CD4-positive, alpha-beta T cell treated with Interleukin-10 for 1 hour (primary cell): ENCODE results near the gene PITX2.

Experiments
- DNase-seq: peaks from one replicate; pipeline ENCODE4 v3.0.0-alpha.2; 2020

The PITX2 gene

DNA sequence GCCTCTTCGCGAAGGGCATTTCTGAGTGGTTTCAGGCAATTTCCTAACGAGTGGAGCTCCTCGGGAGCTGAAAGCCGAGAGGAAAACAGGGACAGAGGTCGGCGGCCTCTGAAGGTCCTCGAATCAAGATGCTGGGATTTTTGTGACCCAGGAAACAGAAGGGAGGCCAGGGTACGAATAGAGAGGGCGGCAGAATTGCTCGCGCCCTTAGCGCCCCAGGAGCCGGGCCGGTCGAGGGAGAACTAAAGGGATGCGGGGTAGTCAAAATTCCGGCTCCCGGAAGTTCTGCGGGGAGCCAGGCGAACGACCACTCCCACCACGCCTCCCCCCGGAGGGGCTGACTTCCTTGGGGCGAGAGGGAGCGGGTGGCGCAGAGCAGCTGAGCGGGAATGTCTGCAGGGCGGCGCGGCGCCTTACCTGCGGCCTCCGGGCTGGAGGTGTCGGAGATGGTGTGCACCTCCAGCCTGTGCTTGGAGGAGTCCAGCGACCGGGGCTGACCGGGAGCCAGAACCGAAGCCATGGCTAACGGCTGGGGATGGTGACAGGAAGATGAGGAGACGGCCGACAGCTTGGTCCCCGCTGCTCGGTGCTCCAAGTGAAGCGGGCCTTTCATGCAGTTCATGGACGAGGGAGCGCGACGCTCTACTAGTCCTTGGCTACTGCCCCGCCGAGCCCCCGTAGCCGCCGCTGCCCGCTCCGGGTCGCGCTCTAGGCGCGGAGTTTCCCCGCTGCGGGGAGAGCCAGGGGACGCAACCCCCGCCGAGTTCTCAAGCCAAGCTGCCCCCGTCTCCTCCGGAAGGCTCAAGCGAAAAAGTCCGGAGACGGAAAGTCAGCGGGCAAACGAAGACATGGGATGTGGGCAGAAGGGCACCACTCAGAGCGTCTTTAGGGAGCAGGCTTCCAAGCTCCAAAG, 782 bp downstream of the PITX2 start:
- DNase-seq, result no peak

DNA sequence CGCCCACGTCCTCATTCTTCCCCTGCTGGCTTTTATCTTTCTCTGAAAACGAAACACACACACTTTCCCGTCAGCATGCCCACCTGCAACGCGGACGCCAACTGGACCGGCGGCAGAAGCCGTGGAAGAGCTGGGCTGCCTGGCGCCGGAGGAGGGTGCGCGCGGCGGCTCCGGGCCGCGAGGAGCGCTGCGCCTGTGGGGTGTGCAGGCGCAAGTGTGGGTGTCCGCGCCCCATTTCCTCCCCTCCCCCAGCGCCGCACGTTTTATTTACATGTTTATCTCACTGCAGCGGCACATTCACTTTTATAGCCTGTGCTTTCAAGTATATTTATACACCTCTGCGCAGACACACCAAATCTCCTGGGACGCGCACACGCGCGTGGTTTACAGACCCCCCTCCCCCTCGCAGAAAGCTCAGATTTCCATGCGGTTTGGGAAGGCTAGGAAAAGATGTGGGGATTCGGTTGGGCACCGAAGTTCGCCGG, 1.5 kb downstream of the PITX2 start:
- DNase-seq, result no peak

DNA sequence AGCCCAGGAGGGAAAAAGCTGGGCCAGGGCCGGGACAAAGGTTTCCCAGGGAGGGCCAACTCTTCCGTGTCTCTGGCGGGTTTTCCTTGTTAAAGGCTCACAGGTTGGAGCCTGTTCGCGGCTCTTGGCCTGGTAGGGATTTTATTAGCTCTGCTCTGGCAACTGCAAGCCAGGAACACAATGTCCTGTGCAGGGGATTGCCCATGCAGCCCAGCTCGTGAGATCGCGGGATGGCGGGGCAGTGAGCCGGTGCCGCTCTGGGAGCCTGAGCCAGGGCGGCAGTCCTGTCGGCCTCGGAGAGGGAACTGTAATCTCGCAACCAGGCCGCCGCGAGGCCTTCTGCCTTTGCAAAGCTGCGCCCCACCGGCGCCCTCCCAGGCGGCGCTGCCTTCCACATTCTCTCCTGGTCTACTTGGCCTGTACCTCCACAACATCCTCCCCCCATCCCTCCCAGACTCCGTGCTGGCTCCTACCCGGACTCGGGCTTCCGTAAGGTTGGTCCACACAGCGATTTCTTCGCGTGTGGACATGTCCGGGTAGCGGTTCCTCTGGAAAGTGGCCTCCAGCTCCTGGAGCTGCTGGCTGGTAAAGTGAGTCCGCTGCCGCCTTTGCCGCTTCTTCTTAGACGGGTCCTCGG, 2.1 kb downstream of the PITX2 start:
- no peak for DNase-seq

DNA sequence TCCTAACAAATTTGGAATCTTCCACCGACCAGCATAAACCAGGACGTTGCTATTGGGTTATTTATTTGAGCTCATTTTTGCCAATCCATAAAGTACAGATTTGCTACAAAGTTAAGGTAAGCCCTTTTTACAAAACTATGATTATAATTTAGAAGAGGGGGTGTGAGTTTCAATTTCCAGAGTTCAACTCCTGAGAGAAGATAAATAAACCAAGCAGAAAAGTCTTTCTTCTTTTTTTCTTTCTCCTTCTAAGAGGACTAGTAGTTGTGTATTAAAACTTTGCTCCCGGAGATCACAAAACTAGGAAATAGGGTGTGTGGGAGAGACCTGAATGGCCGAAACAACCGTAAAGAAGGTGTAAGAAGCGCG, 2.6 kb downstream of the PITX2 start:
- no peak for DNase-seq

DNA sequence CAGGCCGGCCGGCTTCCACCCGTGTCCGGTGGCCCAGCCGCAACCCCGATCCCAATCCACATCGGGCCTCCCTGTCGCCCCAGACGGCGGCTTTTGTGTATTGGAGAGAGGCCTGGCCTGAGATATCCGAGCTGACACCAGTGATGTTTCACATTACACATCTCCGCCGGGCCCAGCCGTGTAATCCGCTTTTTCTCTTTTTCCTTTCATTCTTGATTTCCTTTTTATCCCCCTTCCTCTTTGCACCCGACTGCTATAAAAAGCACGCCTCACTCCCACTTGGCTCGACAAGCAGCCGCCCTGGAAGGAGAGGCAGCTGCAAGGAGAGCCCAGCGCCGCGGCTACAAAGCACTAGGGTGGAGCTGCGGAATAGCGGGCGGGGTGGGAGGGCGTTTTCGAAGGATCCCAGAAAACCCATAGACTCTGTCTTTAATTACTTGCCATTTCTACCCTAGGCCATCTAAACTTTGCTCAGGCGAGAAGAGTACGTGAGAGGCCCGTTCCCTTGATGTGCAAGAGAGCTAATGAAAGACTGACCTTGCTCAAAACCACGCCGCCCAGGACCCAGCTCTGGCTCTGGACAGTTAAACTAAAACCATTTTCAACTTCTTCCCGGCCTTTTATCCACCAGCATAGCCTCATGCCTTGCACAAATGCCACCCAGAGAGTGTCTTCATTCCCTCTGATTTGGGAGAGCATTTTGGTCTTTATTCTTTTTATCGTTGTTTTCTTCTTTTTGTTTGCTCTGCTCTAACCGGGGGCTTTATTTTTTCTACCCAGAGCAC, 3.2 kb downstream of the PITX2 start:
- no peak for DNase-seq

DNA sequence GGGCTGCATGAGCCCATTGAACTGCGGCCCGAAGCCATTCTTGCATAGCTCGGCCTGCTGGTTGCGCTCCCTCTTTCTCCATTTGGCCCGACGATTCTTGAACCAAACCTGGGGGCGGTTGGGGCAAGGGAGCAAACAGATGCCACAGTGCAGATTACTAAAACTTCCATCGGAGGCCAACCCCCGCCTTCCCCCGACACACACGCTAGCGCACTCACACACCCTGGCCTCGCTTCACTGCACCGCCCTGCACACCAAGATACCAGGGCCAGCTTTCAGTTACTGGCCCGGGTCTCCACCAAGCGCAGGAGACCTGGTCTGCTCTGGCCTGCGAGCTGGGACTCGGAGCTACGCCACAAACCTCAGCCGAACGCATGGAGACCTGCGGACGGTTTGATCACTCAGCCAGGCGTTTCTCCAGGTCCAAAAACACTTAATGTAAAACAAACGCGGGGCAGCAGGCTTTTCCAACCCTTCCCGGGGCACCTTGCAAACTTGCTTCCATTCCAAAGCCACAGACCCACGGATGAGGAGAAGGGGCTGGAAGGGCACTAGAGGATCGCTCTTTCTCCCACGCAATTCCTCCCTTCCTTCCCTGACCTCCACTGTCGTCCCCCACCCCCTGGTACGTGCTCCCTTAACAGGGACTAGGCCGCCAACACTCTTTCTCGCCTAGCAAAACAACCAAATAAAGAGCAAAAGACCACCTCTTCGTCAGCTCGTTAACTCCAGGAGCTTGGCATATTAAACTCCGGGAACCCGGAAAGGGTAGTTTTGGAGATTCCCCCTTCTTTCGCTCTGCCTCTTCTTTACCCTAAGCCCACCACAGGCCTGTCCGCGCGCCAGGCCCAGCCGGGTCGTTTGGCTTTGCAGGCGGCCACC, 4.1 kb downstream of the PITX2 start:
- DNase-seq, result no peak

DNA sequence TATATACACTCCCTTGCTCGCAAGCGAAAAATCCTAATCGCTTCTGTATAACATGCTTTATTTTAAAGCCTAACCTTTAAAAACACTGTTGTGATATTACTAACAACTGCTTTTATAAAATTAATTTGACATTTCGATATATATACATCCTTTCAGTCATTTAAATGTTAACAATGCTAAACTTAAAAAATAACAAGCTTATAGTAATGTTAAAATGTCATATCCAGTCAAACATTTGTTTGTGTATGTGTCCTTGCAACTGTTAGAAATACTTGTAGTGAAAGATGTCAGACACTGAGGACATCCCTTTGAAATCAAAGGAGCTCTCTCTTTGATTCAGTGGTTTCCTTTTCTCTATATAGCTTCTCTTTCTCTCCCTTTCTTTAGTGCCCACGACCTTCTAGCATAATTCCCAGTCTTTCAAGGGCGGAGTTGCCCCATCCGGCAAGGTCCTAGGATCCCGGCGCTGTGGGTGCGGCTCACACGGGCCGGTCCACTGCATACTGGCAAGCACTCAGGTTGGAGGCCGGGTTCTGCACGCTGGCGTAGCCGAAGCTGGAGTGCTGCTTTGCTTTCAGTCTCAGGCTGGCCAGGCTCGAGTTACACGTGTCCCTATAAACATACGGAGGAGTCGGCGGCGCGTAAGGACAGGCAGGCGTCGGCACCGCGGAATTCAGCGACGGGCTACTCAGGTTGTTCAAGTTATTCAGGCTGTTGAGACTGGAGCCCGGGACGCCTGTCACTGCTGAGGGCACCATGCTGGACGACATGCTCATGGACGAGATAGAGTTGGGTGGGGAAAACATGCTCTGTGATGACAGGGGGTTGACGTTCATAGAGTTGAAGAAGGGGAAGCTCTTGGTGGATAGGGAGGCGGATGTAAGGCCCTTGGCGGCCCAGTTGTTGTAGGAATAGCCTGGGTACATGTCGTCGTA, 5.0 kb downstream of the PITX2 start:
- no peak for DNase-seq

DNA sequence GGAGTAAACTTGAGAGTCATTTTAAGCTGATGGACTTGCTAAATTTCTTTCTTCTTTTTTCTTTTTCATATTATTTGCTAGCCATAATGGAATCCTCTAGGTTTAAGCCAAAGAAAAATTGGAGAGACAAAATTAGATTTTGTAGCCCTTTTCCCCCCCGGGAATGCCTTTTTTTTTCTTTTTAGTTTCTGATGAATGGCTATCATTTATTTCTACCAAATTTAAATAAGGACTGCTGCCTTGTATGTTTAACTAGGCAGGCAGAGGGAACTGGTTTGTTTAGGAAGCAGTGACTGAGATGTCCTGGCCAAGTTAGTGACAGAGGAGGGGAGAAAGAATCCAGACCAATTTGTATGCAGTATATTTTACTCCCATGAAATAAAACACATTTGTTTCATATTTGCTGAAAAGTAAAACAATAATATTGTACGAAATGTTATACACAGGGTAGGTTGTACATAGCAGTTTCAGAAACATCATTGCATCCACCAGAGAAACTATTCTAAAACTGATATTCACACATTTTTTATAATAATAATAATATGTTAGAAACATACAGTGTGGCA, 5.7 kb downstream of the PITX2 start:
- no peak for DNase-seq

DNA sequence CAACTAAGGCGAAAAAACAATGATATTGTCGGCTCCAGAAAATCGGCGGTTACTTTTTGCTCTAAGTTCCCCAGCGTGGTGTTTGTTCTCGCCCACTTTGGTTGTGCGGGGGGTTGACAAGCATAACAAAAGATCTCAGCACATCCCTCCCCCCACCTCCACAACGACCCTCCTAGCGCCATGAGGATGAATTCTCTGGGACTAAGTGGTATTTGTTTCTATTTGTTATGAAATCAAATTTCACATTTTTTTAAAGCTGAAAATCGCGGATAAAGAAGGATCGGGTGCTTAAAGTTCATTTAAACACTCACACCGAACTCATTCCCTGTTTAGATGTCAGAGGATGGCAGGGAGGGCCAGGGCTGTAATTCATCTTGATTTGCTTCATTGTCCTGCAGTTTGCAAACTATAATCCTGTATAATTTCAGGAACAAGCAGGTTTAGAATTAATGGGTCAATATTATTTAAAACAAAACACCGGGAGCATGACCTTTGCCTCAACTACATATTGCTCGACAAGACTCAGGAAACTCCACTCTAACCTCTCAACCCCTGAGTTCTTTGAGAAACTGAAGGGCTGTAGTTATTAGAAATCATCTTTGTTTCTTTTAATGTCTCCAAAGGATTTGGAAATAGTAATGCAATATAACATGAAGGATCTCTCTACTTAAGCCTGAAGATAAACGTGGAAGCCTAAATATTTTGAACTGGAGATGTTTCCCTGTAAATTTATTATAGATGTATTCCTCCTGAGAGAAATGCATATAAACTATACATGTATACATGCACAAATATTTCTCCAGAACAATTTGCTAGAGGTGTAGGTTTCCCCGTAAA, 6.4 kb downstream of the PITX2 start:
- DNase-seq, result no peak

DNA sequence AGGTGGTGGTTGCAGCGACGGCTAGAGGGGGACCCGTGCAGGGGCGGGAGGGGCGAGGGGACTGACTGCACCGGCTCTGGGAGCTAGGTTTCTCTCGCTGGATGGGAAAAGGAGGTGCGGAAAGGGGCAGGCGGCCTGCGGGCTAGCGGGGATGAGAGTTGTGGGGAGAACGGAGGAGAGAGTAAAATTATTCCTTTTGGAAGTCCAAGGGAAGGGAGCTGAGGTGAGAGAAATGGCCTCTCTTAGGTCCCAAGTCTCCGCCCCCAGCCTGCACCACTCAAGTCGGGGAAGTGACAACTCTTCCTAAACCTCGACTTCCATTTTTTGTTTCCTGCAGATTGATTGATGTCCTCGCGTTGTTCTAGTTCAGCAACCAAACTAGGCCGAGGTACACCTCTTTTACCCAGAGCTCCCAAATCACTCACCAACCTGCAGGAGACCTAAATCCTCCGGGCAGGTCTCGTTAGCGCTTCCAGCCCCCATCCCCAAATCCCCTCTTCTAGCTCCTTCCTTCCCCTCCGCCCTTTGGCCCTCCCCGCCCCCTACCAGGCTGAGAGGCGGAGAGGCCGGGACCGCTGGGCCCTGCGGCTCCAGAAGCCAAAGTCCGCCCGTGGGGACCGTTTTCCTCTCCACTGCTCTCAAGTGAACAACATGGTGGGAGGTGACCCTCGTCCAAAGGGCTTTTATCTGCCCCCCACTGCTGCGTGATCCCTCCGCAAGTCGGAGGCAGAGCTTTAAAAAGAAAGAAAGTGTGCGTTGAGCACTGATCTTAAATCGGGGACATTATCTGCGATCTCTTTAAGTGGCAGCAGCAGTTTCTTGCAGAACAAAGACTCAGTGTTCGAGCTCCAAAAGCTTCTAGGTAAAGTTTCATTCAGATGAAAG, 7.3 kb downstream of the PITX2 start:
- DNase-seq, result no peak

DNA sequence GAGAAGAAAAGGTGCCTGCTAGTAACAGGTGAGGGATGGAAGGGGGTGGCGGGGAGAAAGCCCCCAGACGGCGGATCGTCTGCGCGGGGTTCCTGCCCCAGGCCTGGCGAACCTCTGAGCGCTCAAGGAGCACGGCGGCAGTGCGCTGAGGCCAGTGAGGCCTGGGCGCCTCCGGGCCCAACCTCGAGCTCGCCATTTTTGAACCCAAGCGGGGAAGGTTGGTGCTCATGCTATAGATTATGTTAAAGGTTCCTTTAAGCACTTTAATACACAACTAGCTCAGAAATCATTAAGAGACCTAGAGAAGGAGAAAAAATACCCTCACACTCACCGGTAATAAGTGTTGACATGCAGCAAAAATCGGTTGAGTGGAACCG, 7.9 kb downstream of the PITX2 start:
- no peak for DNase-seq

DNA sequence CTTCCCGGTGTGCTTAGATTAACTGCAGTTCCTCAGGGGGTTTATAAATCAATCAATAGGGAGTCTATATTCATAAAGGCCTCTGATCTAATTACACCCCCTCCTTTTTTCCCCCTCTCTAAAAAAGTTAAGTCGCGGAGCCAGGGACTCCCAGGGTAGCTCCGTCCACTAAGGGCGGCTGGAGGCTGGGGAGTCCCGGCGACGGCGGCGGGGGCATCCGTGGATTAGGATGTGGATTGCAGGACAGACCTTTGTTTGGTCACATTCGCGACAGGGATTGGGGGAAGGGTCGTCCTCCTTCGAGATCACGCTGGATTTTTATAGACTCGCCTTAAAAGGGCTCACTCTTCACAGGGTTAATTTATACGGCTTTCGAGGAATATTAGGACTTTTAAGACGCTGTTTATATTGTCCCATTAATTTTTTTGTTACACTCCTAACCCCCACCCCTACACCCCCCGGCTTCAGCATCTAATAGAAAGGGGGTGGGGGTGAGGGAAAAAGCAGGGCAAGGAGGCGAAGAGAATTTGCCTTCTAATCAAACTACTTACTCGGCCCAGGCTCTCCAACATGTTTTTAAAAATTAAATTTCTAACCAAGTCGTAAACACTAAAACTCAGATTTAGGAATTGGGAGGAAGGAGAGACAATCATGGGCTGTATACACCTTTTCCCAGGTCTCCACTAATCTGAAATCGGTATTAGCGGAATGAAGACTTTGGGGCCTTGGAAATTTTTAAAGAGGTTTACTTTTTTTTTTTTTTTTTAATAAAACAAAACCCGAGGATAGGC, 8.5 kb downstream of the PITX2 start:
- no peak for DNase-seq

DNA sequence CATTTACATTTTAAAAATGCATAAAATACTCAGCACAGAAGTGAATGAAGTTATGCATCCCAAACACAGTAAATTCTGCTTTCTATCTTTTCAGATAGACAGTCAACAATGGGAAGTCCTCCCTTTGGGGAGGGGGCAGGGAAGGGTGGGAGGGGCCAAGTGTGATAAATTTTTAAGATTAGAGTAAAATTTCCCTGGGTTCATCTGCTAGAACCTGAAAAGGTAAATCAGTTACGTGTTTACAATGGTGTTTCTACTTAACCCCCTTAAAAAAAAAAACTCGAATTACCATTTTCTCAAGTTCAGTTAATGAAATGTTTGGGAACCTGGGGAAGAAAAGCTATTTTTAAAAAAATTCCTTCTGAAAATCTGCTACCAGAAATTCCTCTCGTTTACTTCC, 9.1 kb downstream of the PITX2 start:
- no peak for DNase-seq

DNA sequence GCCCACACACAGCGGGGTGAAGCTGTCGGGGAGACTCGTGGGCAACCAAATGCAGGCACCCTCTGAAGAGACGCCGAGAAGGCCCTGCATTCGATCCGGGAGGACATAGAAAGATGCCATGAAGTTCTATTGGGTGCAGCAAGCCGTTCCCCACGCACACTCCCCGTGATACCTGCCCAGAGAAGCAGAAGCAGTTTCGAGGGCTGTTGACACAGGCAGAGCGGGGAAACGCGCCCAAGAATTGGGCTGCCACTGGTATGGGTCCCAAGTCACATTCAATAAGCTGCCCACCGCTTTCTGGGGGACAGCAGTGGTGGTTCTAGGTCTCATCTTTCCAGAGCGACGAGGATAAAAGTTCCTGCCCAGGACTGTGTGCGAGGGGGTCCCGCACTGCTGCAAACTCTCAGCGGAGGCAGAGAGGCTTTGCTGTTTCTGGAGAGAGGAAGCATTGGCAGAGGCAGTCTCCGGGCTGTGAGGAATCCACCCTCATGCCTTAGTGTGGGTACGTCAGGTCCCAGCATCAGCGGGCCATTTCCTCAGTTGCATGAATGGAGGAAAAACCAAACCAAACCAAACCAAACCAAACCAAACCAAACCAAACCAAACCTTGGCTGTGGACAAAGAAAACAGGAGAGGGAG, 10.1 kb downstream of the PITX2 start:
- DNase-seq, result no peak

DNA sequence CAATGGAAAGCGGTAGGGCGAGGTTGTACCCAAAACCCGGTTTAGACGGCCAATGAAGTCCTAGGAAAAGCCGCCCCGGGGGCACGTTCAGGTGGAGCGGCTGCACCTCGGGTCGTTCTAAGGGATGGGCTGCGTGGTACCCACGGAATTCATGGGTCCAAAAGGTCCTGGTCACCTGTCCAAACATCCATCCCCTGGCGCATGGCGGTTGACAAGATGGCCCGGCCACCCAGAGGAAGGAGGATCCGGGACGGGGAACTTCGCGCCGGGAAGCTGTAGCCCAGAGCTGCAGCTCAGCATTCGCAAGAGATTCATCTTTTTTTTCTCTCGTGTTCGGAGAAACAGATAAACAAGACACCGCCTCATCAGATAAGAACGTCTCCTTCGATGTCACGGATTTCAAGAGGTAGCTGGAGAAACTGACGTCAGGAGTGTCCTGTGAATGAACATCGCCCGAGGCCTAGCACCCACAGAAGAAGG, 10.9 kb downstream of the PITX2 start:
- no peak for DNase-seq

DNA sequence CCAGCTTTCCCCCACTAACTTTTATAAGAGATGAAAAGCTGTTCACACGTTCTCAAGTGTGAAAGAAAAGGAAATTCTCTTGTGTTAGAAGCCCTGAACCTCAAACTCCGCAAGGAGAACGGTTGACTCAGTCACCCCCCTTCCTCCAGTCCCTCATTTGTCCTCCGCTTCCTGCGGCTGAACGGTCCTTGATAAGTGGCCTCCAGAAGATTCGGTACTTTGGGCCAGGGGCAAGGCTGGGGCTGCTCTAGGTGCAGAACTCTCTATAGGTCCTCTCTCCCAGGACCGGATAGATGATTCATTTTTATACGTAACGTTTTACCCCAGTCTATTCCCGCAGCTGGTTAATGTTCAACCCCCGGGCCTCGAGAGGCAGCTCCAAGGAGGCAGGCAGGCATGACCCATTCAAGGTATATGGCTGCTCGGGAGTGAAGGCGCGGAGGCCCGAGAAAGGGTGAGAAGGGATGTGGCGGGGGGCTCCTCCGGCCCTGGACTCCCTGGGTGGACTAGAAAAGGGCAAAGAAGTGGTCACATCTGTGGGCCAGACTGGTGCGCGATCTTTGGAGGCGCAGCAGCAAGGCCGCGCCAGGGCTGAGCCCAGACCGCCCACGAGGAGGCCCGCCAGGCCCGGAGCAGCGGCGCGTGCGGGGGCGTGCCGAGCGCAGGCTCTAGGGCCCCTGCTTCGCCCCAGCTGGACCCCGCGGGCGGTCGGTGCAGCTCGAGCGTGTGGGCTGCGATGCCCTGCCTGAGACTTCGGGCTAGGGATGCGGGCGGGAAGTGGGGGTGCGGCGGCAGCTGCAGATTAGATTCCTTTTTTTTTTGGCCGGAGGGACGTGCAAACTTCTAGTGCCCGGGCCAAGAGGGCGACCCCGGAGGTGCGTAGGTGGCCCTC, 11.7 kb downstream of the PITX2 start:
- DNase-seq, result no peak

DNA sequence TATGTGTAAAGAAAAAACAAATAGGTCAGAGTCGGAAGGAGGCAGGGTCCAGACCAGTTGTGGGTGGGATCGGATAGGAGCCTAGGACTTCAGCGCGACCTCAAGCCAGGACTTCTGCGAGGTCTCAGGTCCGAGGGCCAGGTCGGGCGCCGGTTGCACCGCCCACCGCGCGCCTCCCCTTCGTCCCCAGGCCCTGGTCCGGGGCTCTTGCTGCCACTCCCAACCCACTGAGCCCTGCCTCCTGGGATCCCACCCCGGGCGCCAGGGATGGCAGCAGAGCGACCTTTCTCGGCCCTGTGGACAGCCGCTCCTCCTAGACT, 12.3 kb downstream of the PITX2 start:
- DNase-seq, result no peak
